ENCODE measurements around the gene NGF.

Gene NGF

DNA sequence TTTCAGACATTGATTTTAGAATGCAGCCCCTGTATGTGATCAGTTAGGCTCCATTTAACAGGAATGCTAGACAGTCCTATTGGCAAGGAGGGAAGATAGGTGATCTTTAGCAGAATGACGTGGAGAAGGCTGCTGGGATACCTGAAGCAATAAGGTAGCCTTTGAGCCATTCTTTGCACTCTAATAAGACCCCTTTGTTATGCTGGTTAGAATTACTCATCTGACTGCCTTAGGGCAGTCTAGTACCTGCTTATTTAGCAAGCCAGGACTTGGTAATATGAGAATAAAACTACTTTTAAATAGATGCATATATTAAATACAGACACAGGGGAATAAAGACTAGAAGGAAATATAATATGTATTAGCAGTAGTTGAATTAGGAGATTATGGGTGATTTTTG, 29.1 kb downstream of the NGF start:
- DNase-seq (ENCODE audit: low spot score), result no peak

- DNase-seq (ENCODE audit: low spot score), result no peak
Observed at GRCh38 chr1:115307661-115308060, 30.4 kb downstream of the NGF start.

GRCh38 chr1:115306146-115306545, 31.9 kb downstream of the NGF start:
- DNase-seq (ENCODE audit: low spot score), result no peak

- DNase-seq (ENCODE audit: low spot score), result no peak
Observed at GRCh38 chr1:115303364-115303763, 34.7 kb downstream of the NGF start.

- no peak for DNase-seq (ENCODE audit: low spot score)
Observed at GRCh38 chr1:115302390-115302961, 35.6 kb downstream of the NGF start.

DNA sequence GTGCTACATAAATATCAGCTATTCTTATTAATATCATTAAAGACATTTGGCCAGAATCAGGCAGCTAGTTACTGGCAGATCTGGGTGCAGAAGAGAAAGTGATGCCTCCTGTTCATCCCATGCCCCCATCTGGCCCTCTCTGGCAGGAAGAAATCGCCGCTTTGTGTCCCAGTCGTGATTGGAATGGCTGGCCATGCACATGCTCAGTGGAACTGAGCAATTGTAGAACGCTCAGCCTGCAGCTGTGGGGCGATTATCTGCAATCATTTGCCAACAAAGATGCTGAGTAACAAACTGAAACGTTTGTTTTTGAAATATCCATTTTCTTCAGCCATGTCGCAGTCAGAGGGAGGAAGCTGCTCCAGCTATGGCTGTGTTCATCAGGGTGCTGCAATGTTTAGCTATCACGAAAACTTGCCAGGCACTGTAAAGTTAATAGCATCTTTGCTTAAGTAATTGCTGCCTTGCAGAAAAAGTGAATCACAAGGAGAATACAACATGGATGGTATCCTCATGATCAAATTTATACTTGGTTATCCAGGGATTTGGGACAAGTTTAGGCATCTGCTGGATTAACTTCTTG, 36.5 kb downstream of the NGF start:
- DNase-seq (ENCODE audit: low spot score), result no peak

GRCh38 chr1:115300087-115300876, 37.8 kb downstream of the NGF start:
- DNase-seq (ENCODE audit: low spot score), result no peak

DNA sequence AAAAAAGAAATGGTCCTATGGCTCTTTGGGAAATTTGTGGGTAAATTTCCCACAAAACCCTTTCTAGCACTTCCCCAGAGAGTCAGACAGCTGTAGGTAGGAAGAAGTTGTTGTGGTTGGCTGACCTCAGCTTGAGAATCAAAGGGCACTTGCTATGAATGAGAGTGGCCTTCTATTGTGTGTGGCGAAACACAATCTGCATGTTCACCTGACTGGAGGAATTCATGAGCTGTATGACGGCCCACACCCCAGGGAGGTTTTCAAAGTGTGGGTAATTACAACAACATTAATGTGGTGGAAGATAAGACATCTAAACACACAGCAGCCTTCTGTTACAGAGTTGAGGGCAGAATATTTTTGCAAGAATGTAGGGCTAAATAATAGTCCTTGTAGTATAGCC, 38.8 kb downstream of the NGF start:
- DNase-seq (ENCODE audit: low spot score), result no peak

DNA sequence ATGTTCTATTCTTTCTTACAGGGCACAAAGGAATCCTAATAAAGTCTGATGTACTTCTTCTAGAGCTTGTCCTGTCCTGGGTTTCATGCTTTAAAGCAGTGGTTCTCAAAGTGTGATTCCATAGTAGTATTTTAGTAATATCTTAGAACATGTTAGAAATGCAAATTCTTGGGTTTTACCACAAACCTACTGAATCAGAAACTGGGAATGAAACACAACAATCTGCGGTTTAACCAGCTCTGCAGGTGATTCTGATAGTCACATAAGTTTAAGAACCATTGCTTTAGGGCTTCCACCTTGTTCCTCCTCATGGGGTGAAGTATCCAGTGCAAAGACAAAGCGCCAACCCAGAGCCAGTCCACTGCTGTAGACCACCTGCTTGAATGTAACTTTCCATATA, 41.1 kb downstream of the NGF start:
- no peak for DNase-seq (ENCODE audit: low spot score)

DNA sequence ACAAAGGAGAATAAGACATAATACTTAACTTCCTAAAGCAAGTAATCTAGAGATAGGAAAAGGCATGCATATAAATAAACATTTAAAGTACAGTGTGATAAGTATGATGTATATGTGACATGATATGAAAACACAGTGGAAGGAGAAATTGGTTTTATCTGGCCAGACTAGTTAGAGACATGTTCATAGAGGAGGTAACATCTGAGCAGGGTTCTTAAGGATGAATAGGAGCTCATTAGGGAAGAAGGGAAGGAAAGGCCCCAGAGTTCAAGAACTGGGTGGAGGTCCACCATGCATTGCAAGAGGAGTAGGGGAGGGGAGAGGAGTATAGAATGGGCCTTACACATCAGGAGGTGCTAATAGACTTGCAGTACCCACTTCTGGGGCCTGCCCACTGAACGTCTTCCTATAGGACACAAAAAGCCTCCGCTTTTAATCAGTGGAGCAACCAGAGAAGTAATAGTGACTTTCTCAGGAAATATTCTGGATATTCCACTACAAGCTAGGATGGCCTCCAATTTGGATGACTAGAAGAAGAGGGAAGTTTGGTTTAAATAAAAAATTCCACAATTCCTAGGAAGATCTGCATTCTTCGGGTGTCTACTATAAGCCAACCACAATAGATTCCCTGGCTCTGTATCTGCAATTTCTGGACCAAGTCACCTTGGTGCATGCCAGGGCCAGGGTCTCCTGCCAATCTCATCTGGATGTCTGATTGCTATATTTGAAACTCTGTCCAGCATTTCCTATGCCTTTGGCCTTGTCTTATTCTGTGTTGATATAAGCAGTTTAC, 41.9 kb downstream of the NGF start:
- DNase-seq (ENCODE audit: low spot score), result no peak

DNA sequence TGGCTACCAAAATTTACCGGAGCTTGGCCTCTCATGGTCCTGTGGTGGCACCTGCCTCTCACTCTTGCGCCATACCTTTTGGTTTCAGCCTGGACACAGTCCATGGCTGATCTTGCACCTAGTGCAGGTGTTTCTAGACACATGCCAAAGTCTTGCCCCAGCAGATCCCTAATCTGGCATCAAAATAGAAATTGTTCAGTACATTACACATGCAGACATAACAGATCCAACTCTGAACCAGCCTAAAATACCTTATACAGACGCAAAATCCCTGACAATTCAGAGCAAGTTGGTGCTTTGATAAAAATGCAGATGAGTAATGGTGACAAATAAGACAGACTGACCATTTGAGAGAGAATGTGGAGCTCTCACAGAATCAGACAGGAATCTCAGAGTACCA, 44.1 kb downstream of the NGF start:
- no peak for DNase-seq (ENCODE audit: low spot score)

DNA sequence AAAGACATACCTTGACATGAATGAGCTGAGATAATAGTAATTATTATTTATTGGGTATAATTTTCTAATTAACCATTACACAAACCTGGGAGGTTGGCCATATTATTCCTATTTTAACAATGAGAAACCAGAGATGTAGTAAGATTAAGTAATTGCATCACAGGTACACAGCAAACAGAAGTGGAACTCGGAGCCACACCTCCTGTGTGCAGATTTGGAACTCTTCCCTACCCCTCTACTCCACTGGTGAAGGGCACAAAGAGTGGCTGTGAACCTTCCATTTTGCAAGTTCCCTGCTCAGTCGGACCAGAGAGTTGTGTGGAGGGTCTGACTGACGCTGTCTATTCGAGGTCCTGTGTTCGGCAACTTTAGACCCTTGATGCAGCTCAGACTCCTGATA, 45.0 kb downstream of the NGF start:
- no peak for DNase-seq (ENCODE audit: low spot score)

DNA sequence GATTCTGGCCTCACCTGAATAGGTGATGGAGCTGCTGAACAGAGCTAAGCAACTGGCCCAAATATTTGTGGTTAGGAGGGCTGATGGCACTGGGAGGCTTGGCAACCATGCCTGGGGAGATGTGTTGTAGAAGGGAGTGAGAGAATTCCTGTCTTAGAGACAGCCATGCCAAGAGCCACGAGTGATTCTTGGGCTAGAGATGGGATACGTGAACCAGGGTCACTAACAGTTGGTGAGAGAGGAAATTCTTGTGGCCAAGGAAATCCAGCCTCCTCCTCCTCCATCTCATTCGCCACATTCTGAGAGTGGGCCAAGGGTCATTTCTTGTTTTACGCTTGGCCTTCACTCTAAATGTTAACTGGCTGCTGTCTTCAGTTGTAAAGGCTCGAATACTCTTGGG, 46.3 kb downstream of the NGF start:
- DNase-seq (ENCODE audit: low spot score), result no peak

DNA sequence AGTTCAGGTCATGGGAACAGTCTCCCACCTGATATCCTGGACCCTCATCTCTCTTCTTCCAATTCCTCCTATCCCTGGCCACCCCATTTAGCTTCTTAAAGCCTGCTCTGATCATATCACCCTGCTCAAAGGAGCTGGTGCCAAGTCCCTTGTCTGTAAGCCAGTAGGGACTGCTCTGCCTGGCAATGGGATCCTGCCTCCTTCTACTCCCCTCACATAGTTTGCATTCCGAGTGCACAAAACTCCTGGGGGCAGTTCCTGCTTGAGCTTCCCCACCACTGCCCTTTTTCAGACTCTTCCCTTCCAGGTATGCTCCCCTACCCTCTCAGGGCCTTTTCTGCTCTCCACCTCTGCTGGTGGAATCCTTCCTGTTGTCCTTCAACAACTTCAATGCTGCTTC, 48.1 kb downstream of the NGF start:
- no peak for DNase-seq (ENCODE audit: low spot score)

- no peak for DNase-seq (ENCODE audit: low spot score)
Observed at GRCh38 chr1:115288591-115289198, 49.4 kb downstream of the NGF start.

DNA sequence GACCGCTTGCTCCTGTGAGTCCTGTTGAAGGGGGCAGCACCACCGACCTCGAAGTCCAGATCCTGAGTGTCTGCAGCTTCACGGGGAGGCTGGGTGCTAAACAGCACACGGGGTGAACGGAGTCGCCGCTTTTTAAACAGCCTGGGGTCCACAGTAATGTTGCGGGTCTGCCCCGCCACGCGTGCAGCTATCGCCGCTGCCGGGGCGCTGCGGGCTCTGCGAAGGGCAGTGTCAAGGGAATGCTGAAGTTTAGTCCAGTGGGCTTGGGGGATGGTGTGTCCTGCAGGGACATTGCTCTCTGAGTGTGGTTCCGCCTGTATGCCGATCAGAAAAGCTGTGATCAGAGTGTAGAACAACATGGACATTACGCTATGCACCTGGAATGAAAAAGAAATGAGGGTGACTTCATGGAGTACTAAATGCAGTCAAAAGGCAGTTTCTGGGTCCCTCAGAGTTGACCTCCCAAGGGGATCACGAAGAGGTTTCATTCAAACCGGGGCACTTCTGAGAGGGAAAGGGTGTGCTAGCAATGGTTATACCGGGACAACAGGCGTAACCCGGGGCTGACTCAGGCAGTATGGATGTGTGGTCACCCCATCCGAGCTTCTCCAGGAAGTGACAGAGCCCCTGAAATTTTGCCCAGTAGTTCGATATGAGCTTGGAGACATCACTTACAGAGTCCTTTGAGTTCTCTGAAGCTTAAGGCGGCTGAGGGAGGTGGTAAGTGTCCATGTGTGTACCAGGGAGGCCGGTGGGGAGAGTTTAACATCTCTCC, 51.4 kb downstream of the NGF start:
- no peak for DNase-seq (ENCODE audit: low spot score)

DNA sequence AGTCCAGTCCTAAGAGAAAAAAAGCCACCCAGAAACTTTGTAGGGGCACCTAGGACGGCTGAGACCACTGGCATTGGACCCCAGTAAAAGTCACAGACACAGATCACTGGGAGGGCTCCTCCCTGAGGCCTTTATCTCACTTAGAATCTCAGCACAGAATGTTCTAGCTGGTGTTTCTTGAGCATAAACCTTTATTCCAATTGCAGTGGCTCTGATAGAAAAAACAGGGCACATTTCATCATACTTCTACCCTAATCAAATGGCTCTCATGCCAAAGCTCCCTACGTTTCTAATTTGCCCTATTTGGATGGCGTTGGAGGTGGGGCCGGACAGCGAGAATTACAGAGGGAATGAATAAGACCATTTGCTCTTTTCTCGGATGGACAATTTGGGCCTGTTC, 53.8 kb downstream of the NGF start:
- no peak for DNase-seq (ENCODE audit: low spot score)

GRCh38 chr1:115283681-115284146, 54.3 kb downstream of the NGF start:
- no peak for DNase-seq (ENCODE audit: low spot score)

- no peak for DNase-seq (ENCODE audit: low spot score)
Observed at GRCh38 chr1:115283249-115283648, 54.8 kb downstream of the NGF start.

- DNase-seq (ENCODE audit: low spot score), result no peak
Observed at GRCh38 chr1:115282807-115283208, 55.2 kb downstream of the NGF start.

- DNase-seq (ENCODE audit: low spot score), result no peak
Observed at GRCh38 chr1:115281143-115281542, 56.9 kb downstream of the NGF start.

- DNase-seq (ENCODE audit: low spot score), result no peak
Observed at GRCh38 chr1:115280064-115280463, 58.0 kb downstream of the NGF start.

Data from hematopoietic multipotent progenitor cell treated with erythropoietin and hydrocortisone succinate and interleukin-3 and kit ligand, for 15 days (in vitro differentiated cells).